ENCODE measurements around the gene HSPA9.

The HSPA9 gene

DNA sequence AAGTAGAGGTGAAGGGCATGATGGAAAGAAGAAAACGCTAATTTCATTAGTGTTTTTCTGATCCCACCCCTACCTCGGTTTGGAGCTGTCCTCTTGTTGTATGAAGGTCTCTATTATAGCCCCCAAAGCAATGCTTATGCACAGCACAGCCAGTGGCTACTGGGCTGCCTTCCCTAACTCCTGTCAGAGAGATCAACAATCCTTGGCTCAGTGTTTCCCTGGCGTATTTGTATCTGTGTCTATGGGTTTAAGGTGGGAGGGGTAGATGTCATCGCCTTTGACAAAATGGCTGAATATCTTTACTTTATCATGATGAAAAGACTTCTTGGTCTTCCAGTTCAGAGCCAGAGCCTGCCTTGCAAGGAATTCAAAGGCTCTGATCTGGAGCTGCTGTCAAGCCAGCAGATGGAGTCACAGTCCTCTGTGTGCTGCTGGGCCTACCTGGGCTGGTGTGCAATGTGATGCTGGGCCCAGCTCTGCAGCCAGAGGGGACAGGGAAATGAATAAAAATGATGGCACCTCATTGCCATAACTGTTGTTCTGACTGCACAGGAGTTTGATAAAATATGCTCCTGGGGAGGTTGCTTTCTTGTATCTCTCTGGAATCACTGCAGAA lies 20.1 kb upstream of the HSPA9 start:
- DNase-seq = no peak

DNA sequence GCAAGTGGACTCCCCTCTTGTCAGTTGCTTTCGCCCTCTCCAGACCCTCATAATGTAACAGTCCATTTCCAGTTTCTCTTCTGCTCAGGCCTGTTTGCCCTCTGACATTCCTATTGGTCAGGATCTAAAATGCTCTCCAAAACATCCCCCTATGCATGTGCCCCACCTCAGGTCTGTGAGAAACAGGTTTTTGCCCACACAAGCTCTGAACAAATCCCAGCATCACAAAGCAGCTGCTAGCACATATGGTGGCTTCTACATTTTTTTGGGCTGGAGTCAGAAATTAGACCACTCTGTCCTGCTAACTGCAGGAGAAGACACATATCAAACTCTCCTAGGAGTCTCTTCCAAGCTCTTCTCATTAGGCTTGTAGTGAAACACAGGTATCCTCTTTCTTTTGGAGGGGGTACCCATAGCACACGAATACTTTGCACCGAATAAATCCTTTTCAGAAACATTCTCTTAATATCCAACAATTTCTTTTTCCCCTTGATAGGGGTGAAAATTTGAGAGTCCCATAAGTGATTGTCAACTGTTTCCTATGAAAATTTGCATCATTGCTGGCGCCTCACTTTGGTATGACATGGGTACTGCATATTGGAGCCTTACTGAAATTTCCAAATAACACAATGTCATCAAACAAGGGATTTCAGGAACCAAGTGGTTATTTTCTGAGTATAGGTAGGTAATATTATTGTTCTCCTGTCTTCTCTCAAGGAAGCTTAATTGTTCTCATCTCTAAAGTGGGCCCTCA lies 19.3 kb upstream of the HSPA9 start:
- no peak for DNase-seq

DNA sequence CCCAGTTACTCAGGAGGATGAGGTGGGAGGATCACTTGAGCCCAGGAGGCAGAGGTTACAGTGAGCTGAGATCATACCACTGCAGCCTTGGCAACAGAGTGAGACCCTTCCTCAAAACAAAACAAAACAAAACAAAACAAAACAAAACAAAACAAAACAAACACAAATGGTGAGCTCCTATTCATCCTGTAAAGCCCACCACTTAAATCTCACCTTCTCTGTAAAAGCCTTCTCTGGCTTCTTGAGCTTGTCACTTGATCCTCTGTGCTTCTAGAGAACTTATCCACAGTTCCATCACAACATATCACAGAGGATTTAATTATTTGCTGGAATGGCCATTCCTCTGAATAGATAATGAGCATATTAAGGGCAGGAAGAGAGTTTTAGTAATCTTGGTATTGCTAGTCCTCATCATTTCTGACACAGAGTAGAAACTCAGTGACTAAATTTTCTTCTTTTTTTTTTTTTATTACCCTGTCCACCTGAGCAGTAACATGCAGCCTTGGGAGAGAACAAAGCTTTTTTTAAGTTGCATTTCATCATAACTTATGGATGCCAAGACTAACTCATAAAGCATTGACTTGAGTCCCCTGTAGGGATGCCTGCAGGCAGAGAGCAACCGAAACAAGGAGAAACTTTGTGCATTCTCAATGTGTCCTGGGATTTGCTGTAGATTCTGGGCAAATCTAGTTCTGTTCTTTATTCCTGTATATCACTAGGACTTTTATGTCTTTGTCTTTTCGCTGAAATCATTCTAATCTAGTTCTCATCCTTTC lies 13.0 kb upstream of the HSPA9 start:
- DNase-seq = no peak

DNA sequence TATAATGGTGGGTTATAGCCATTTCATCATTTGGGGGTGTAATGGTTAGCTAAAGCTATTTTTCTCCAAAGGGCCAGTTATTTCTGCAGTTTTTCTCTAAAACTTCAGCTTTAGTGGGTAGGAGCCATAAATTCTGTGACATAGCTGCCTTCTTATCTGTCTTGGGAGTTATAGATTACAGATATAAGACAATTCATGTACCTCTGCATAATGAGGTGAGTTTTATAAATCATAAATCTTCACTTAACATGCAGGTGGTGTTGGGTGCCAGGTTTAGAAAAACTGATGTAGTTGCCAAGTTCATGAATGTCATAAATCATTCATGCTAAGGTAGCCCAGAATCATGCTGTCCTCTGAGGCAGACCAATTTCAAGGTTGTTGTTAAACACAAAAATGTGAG lies 10.0 kb upstream of the HSPA9 start:
- no peak for DNase-seq

DNA sequence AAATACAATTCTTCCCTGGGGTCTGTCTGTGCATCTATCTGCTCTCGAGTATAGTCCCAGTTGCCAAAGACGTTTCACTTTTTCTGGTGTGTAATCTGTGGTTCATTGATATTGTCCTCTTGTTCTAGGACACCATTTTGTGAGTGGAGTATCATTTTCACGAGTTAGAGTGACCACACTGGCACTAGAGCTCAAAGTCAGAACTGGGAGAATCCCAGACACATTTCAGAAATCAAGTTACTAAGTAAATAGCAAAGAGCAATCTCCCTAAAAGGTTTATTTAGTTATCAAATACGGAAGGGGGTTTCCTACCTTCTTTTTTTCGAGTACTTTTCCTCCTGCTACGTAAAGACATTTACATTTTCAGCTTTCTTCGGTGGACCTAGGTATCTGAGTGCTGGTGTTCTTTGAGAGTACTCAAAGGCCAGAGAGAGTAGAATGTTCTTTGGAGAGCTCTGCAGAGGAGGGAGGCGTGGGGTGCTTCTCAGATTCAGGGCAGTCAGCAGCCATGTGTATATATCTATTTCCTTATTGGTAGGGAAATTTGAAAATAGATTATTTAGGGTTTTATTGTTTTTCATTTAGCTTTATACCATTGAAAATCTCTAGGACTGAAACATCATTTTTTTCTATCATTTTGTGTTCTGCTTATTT lies 8.9 kb upstream of the HSPA9 start:
- no peak for DNase-seq

DNA sequence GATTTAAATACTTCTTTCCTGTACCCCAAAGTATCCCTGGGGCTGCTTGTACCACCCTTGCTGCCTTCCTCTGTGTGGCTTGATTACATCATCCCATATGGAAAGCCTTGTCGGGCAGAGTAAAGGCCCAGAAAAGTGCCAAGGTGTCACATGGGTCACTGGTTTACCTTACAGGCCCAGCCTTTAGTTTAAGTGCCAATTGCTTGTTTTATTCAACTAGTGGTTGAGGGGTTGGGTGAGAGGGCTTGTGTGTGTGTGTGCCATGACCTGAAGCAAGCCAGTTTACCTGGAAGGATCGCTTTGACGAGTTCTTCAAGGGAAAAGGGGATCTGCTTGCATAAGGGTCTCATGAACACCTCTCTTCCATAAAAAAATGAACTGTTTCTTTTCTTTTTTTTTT lies 7.8 kb upstream of the HSPA9 start:
- DNase-seq = no peak

DNA sequence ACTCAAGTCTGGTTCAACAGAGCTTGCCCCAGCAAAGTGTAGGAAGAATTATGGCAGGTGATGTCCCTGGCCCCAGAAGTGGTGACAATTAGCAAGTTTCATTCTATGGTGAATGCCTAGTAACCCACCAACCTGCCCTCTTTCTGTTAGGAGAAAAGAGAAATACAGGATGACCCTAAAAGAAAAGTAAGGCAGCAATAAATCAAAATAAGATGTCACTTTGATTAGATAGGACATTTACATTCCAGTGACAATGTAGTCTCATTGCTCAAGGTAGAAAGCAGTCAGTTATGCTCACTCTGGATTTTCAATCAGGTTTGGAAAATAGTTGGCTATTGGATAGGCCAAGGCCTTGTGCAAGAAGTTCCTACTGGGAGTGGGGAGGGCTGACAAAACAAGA lies 5.6 kb upstream of the HSPA9 start:
- DNase-seq = no peak

DNA sequence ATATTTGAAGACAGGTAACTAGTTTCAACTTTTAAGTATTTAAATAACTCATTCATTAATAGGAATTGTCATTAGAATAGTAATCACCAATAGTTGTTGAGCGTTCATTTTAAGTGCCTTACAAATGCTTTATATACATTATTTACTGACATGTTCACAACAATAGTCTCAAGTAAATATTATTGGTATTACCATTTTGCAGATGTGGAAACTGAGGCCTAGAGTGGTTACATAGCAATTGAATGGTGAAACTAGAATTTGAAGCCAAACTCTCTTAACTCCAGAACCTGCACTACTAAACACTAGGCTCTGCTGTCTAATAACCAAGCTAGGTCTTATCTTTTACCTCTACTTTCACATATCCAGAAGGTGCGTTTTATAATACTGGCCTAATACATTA lies 4.8 kb upstream of the HSPA9 start:
- DNase-seq = no peak

DNA sequence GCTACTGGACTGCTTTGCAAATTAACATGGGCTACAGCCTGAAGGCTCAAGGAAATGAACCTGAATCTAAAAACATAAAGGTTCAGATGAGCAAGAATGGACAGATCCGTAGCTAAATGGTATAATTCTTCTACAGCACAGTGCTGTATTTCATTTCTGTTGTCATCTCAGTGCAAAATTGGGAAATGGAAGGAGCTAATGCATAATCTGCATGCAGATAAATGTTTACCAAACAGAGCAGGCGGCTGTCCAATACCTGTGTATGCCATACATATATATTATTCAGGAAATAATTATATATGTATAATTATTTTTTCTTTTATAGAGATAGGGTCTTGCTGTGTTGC lies 4.3 kb upstream of the HSPA9 start:
- DNase-seq = no peak

DNA sequence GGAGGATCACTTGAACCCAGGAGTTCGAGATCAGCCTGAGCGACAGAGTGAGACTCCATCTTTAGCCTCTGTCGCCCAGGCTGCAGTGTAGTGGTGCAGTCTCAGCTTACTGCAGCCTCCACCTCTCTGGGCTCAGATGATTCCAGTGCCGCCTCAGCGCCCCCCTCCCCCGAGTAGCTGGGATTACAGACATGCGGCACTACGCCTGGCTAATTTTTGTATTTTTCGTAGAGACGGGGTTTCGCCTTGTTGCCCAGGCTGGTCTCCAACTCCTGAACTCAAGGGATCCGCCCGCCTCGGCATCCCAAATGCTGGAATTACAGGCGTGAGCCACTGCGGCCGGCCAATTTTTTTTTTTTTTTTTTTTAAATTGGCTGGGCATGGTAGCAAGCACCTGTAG lies 2.3 kb upstream of the HSPA9 start:
- no peak for DNase-seq

DNA sequence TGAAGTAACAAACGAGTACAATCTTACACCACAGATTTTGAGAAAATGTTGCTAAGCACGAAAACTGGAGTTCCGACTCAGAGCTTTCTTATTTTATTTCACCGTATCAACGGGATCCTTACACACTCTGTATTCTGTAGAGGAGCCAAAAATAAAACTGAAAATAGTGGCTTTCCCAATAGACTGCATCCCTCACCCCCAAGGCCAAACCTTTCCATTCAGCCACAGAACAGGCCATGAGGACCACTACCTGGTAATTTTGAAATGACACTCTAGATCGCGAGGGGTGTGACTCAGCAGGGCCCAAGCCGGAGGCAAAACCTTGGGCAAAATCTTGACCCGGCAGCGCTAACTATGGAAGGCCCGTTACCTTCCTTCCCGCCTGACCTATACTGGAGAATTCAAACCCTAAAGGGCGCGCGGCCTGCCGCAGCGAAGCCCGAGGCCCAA lies 432 bp downstream of the HSPA9 start:
- no peak for DNase-seq

DNA sequence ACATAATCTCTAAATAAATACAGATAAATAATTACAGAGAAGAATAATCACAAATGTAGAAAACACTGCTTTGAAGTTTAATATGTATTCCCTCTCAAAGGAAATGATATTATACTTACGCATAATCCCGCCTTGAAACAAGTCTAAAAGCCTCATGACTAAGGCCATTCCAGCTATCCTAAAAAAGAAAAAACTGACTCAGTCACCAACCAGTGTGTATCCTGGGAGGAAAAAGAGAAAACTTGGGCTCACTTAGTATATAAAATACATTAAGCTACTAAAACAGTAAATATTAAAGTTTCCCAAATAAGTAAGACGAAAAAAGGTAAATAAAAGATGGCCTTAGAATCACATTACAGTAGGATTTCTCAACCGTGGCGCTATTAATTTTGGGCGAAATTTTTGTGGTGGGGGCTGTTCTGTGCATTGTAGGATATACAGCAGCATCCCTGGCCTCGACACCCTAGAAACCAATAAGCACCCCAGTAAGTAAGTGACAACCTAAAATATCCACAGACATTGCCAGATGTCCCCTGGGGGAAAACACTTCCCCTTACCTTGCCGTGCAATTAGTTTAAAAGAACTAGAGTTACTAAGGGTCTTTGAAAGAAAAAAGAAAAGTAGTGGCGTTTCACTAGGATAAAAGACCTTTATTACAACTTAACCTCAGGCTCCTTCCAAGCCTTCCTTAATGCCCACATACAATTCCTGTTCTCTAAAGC lies 1.1 kb downstream of the HSPA9 start:
- no peak for DNase-seq

DNA sequence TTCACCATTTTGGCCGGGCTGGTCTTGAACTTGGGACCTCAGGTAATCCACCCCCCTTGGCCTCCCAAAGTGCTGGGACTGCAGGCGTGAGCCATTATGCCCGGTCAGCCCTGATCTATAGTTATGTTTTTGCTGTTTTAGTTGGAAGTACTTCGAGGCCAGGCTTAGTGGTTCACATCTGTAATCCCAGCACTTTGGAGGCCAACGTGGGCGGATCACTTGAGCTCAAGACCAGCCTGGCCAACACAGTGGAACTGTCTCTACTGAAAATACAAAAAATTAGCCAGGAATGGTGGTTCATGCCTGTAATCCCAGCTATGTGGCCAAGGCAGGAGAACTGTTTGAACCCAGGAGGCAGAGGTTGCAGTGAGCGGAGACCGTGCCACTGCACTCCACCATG lies 2.0 kb downstream of the HSPA9 start:
- DNase-seq = no peak

DNA sequence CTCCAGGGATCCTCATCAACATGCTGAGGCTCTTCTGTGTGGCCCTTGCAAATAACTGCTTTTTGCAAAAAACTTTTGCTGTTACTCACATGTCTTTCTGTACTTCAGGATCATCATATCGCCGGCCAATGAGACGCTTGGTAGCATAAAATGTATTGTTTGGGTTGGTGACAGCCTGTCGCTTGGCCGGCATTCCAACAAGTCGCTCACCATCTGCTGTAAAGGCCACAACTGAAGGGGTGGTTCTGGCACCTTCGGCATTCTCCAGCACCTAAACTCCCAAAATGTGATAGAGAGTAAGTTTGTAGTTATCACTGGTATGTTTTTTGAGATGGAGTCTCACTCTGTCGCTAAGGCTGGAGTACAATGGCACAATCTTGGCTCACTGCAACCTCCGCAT lies 4.3 kb downstream of the HSPA9 start:
- no peak for DNase-seq

DNA sequence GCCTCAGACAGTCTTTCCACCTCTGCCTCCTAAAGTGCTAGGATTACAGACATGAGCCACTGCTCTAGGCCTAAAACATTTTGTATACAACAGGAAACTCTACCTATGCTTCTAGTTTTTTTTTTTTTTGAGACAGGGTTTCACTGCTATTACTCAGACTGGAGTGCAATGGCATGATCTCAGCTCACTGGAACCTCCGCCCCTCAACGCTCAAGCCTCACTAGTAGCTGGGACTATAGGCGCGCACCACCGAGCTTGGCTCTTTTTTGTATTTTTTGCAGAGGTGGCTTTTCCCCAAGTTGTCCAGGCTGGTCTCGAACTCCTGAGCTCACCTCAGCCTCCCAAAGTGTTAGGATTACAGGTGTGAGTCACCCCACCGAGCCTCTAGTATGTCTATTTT lies 5.4 kb downstream of the HSPA9 start:
- no peak for DNase-seq

DNA sequence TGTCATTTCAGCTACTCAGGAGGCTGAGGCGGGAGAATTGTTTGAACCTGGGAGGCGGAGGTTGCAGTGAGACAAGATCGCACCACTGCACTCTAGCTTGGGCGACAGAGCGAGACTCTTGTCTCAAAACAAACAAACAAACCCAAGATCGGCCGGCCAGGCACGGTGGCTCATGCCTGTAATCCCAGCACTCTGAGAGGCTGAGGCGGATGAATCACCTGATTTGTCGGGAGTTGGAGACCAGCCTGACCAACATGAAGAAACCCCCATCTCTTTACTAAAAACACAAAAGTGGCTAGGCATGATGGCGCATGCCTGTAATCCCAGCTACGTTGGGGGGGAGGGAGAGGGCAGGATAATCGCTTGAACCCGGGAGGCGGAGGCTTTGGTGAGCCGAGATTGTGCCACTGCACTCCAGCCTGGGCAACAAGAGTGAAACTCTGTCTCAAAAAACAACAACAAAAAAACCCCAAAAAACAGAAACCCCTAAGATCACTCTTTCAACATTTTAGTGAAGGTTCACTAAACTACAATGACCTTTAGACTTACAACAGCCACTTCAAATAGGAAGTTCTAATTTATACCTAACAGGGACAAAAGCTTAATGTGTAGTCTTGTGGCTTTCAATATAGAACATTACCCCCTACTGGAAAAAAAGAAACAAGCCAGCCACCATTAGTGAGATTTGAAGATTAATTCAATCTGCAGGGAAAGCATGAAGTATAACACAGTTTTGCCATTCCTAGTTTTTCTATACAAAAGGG lies 7.0 kb downstream of the HSPA9 start:
- DNase-seq = no peak

DNA sequence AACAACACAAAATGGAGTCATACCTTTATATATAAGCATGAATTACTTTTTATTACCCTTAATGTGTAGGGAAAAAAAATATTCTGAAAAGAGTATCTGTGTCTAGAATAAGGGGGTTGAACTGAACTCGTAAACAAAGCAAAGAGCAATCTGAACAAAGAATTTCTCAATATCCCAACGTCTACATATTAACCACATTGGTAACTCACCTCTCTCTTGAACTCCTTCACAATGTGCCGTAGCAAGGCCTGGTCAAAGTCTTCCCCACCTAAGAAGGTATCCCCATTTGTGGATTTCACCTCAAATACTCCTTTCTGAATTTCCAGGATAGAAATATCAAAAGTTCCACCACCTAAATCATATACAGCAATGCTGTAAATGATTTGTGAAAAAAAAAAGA lies 8.4 kb downstream of the HSPA9 start:
- no peak for DNase-seq

DNA sequence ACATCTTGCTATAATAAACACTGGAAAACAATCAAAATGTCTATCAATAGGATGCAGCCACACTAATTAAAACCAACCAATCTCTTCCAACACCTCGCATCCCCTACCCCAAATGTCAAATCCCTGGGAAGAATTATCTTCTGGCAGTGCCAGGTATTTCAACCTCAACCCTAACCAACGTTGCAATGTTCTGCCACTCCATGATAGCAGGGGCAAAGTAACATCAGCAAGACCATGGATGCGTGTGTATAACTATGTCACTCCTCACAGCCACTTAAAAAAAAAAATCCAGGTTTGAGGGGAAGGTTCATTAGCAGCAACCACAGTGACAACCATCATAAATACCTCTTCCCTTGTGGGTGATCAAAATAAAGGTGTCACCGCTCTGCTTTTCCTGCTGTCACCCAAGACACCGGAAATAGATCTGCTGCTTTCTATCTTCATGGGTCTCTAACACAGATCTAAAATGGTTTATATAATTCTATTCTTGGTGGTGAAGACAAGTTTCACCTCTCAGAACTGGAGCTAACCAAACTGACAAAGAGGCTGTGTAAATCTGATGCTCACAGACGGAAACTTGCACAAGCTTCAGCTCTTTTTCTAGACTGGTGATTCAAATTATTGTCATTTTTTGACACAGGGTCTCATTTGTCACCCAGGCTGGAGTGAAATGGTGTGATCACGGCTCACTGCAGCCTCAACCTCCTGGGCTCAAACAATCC lies 9.9 kb downstream of the HSPA9 start:
- DNase-seq = no peak

DNA sequence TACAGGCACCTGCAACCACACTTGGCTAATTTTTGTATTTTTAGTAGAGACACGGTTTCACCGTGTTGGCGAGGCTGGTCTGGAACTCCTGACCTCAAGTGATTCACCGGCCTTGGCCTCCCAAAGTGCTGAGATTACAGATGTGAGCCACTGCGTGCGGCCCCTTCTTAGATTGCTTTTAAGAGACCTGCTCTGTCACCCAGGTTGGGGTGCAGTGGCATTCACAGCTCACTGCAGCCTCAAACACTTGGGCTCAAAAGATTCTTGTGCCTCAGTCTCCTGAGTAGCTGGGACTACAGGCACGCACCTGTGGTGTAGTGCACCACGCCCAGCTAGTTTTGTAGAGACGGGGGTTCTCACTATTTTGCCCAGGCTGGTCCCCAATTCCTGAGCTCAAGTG lies 11.0 kb downstream of the HSPA9 start:
- no peak for DNase-seq

DNA sequence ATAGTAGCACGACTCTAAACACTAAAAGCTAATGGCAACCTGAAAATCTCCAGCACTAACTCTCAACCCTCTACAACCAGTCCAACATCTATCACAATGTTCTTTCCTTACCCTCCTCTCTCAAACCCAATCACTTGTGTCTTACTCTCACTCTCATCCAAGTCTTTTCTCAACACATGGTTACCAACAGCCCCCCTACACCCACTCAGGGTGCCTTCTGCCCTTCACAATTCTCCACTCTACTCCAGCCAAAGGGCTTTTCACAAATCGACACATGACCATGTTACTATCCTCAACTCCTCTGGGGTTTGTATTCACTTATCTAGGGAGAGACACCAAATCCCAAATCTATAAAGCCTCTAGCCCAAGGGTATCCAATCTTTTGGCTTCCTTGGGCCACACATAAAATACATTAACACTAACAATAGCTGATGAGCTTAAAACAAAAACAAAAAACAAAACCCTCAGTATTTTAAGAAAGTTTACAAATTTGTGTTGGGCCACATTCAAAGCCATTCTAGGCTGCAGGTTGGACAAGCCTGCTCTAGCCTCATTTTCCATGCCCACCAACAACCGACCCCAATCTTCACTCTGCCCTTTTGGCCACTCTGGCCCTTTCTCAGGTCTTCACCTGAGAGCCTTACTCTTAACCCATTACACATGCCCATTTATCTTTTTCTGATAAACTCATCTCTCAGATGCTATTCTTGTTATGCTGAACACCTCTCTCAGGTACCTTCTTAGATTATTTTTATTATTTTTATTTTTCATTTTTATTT lies 11.7 kb downstream of the HSPA9 start:
- no peak for DNase-seq

DNA sequence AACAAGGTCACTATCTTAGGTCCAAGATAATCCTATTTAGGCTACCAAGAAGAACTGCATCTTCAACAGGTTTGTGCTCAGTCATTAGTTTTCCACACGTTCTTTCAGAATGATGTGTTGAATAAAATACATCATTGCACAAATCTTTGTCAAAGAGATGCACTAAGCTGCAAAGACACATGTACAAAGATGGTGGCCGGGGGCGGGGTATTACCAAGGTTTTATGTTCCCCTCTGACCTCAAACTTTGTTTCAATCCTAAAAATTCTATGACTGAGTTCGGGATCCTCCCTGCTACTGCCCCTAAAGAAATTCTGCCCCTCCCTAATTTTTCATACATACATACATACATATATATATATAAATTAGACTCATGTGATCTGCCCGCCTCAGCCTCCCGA lies 14.2 kb downstream of the HSPA9 start:
- no peak for DNase-seq

Measured in stimulated activated CD4-positive, alpha-beta T cell treated with anti-CD3 and anti-CD28 coated beads, Interleukin-4, amount 100 ng/mL, for 24 hours (primary cell).